Endometrial microvascular endothelial cells (primary cell): ENCODE results near the gene PADI2. TPM values are rescaled to one million over a fixed set of nuclear protein-coding genes. Genes with fewer than 3 reads are reported as not detected.

Experiments
- in situ Hi-C: cut with HindIII; loops from 2 replicates; pipeline ENCODE4 v1.10.0; 2017; ENCODE audit warnings: low sequenced_read_pairs, low pct_unique_long_range_greater_than_20kb; ENCODE audit errors: inconsistent ontology term
- total RNA-seq: library from RNA; depleted of rRNA; stranded (reverse); fragments of >200 nt; gene quantifications from one replicate; pipeline ENCODE4 v1.2.3, GENCODE V29; 2015; ENCODE audit errors: inconsistent ontology term

The PADI2 gene
- total RNA-seq, 1 donor from 2014 or later: 0.37 TPM

GRCh38 chr1:17118706-17119075, 560 bp downstream of the PADI2 start:
- in situ Hi-C loops: no loop called here

- in situ Hi-C loops: no loop called here
Observed at GRCh38 chr1:17118268-17118667, 983 bp downstream of the PADI2 start.

- in situ Hi-C loops: no loop called here
Observed at GRCh38 chr1:17117451-17118265, 1.6 kb downstream of the PADI2 start.

GRCh38 chr1:17116643-17117042, 2.6 kb downstream of the PADI2 start:
- in situ Hi-C loops: no loop called here

GRCh38 chr1:17113963-17114362, 5.3 kb downstream of the PADI2 start:
- in situ Hi-C loops: no loop called here

- in situ Hi-C loops: no loop called here
Observed at GRCh38 chr1:17112496-17113236, 6.6 kb downstream of the PADI2 start.

GRCh38 chr1:17112076-17112475, 7.2 kb downstream of the PADI2 start:
- in situ Hi-C loops: no loop called here

GRCh38 chr1:17110555-17110926, 8.7 kb downstream of the PADI2 start:
- in situ Hi-C loops: no loop called here

- in situ Hi-C loops: no loop called here
Observed at GRCh38 chr1:17109892-17110554, 9.2 kb downstream of the PADI2 start.

- in situ Hi-C loops: no loop called here
Observed at GRCh38 chr1:17108786-17109185, 10.5 kb downstream of the PADI2 start.

GRCh38 chr1:17108360-17108759, 10.9 kb downstream of the PADI2 start:
- in situ Hi-C loops: no loop called here

GRCh38 chr1:17104782-17105181, 14.5 kb downstream of the PADI2 start:
- in situ Hi-C loops: no loop called here

GRCh38 chr1:17102232-17102631, 17.0 kb downstream of the PADI2 start:
- in situ Hi-C loops: no loop called here

- in situ Hi-C loops: no loop called here
Observed at GRCh38 chr1:17101261-17101660, 18.0 kb downstream of the PADI2 start.

- in situ Hi-C loops: no loop called here
Observed at GRCh38 chr1:17099616-17100340, 19.5 kb downstream of the PADI2 start.

GRCh38 chr1:17098446-17099317, 20.6 kb downstream of the PADI2 start:
- in situ Hi-C loops: no loop called here

- in situ Hi-C loops: no loop called here
Observed at GRCh38 chr1:17097787-17098186, 21.5 kb downstream of the PADI2 start.

GRCh38 chr1:17097147-17097546, 22.1 kb downstream of the PADI2 start:
- in situ Hi-C loops: no loop called here
